Kasumi-1 (cell line): ENCODE measurements around the gene AUTS2.

Source experiments
- DNase-seq, 2 experiments: peaks; one replicate each; lab custom pipeline; 2025; lab: John Stamatoyannopoulos, UW

Gene AUTS2

GRCh38 chr7:69789563-69789962, 191.3 kb downstream of the AUTS2 start:
- DNase-seq, result no peak

- no peak for DNase-seq
These were observed 192.9 kb downstream of the AUTS2 start for GRCh38 chr7:69790977-69791724.

GRCh38 chr7:69791739-69792138, 193.5 kb downstream of the AUTS2 start:
- no peak for DNase-seq

GRCh38 chr7:69795932-69796331, 197.7 kb downstream of the AUTS2 start:
- DNase-seq, result no peak

GRCh38 chr7:69796416-69796815, 198.1 kb downstream of the AUTS2 start:
- no peak for DNase-seq

- DNase-seq, result no peak
These were observed 200.9 kb downstream of the AUTS2 start for GRCh38 chr7:69799048-69799697.

GRCh38 chr7:69799990-69800389, 201.7 kb downstream of the AUTS2 start:
- no peak for DNase-seq

GRCh38 chr7:69800495-69800894, 202.2 kb downstream of the AUTS2 start:
- DNase-seq, result no peak

- DNase-seq, result no peak
These were observed 203.7 kb downstream of the AUTS2 start for GRCh38 chr7:69801729-69802682.

- no peak for DNase-seq
These were observed 205.6 kb downstream of the AUTS2 start for GRCh38 chr7:69803699-69804516.

- DNase-seq, result no peak
These were observed 206.7 kb downstream of the AUTS2 start for GRCh38 chr7:69804962-69805361.

GRCh38 chr7:69808391-69808790, 210.1 kb downstream of the AUTS2 start:
- DNase-seq, result no peak

- DNase-seq, result no peak
These were observed 213.4 kb downstream of the AUTS2 start for GRCh38 chr7:69811476-69812308.

- DNase-seq, result no peak
These were observed 214.5 kb downstream of the AUTS2 start for GRCh38 chr7:69812756-69813155.

- no peak for DNase-seq
These were observed 215.5 kb downstream of the AUTS2 start for GRCh38 chr7:69813637-69814240.

- no peak for DNase-seq
These were observed 216.2 kb downstream of the AUTS2 start for GRCh38 chr7:69814421-69814962.

GRCh38 chr7:69816501-69816900, 218.2 kb downstream of the AUTS2 start:
- no peak for DNase-seq

GRCh38 chr7:69817121-69817520, 218.8 kb downstream of the AUTS2 start:
- no peak for DNase-seq

GRCh38 chr7:69817841-69818635, 219.8 kb downstream of the AUTS2 start:
- no peak for DNase-seq
